Keratinocyte (primary cell): Measurements from ENCODE around the gene DLGAP1. TPM values are rescaled to one million over a fixed set of nuclear protein-coding genes. Genes with fewer than 3 reads are reported as not detected.

Experiments used
- DNase-seq: peaks from one replicate; pipeline ENCODE4 v3.0.0-alpha.2; 2011; ENCODE audit warnings: low read depth, missing footprints, low spot score
- FAIRE-seq: peaks from 2 replicates; lab custom pipeline; 2011; peaks lifted over from hg19 to GRCh38; lab: Jason Lieb, UNC
- H2AFZ ChIP-seq: 2 replicates; pipeline ENCODE4 v1.6.0; 2012; ENCODE audit warnings: low read length, control low read depth, inconsistent platforms; ENCODE audit not compliant: control insufficient read depth
- H3K27ac ChIP-seq: 2 replicates; pipeline ENCODE4 v1.5.1; 2011; ENCODE audit warnings: low read length; ENCODE audit not compliant: control insufficient read depth, insufficient read depth
- H3K27me3 ChIP-seq: 3 replicates; pipeline ENCODE4 v1.6.0; 2011; ENCODE audit warnings: low read length; ENCODE audit not compliant: control insufficient read depth, insufficient read depth; ENCODE audit errors: extremely low read depth
- H3K36me3 ChIP-seq, 2 experiments: 2 replicates in 1 of 2; 3 replicates in 1 of 2; pipeline ENCODE4 v1.5.1; 2011; ENCODE audit warnings: low read length in 2 of 2, mild to moderate bottlenecking in 1 of 2; ENCODE audit not compliant: control insufficient read depth in 2 of 2, insufficient read depth in 2 of 2; ENCODE audit errors: extremely low read depth in 1 of 2
- H3K4me1 ChIP-seq: 3 replicates; pipeline ENCODE4 v1.5.1; 2011; ENCODE audit warnings: low read length; ENCODE audit not compliant: control insufficient read depth, insufficient read depth; ENCODE audit errors: extremely low read depth
- H3K4me2 ChIP-seq: 3 replicates; pipeline ENCODE4 v1.6.0; 2011; ENCODE audit warnings: low read depth, low read length; ENCODE audit not compliant: control insufficient read depth, insufficient read depth; ENCODE audit errors: extremely low read depth
- H3K4me3 ChIP-seq, 3 experiments: fragments of 200-600 bp in 1 of 3; sonication (generic) in 1 of 3; 2 replicates in 2 of 3; 3 replicates in 1 of 3; pipeline ENCODE4 v1.5.1; 2011 to 2016; ENCODE audit warnings: low read length in 3 of 3, mild to moderate bottlenecking in 3 of 3, control low read depth in 2 of 3, inconsistent platforms in 1 of 3, low read depth in 1 of 3, mixed read lengths in 1 of 3, mixed run types in 1 of 3, moderate library complexity in 1 of 3; ENCODE audit not compliant: control insufficient read depth in 2 of 3, insufficient read depth in 2 of 3; ENCODE audit errors: extremely low read depth in 1 of 3
- H3K79me2 ChIP-seq: 2 replicates; pipeline ENCODE4 v1.6.0; 2012; ENCODE audit warnings: low read length; ENCODE audit not compliant: control insufficient read depth, insufficient read depth
- H3K9ac ChIP-seq: 3 replicates; pipeline ENCODE4 v1.6.0; 2011; ENCODE audit warnings: low read length; ENCODE audit not compliant: control insufficient read depth, insufficient read depth; ENCODE audit errors: extremely low read depth
- H3K9me1 ChIP-seq: 3 replicates; pipeline ENCODE4 v1.6.0; 2011; ENCODE audit warnings: low read length; ENCODE audit not compliant: control insufficient read depth, insufficient read depth; ENCODE audit errors: extremely low read depth
- H3K9me3 ChIP-seq: 2 replicates; pipeline ENCODE4 v1.5.1; 2012; ENCODE audit warnings: low read depth, low read length; ENCODE audit not compliant: control insufficient read depth
- H4K20me1 ChIP-seq: 3 replicates; pipeline ENCODE4 v1.6.0; 2011; ENCODE audit warnings: low read length; ENCODE audit not compliant: control insufficient read depth, insufficient read depth; ENCODE audit errors: extremely low read depth
- CTCF ChIP-seq, 3 experiments: IDR thresholded peaks in 1 of 3; conservative IDR thresholded peaks in 1 of 3; optimal IDR thresholded peaks in 1 of 3; 2 replicates in 2 of 3; 3 replicates in 1 of 3; pipeline versions ENCODE3 to v1.5.1; 2011; ENCODE audit warnings: low read length in 3 of 3, mild to moderate bottlenecking in 3 of 3, moderate library complexity in 2 of 3, control low read depth in 1 of 3, inconsistent platforms in 1 of 3; ENCODE audit not compliant: insufficient read depth in 2 of 3; ENCODE audit errors: extremely low read depth in 1 of 3
- EZH2 ChIP-seq: IDR thresholded peaks from one replicate; pipeline ENCODE4 v1.6.1; 2012; ENCODE audit warnings: inconsistent platforms, mild to moderate bottlenecking, low read length, moderate library complexity
- dilution Hi-C: fragments of 300-500 bp; cut with MboI; formaldehyde crosslinking; loops from one replicate; pipeline ENCODE4 v1.7.0; 2020; ENCODE audit warnings: low sequenced_read_pairs; ENCODE audit not compliant: extremely low pct_ligation_motif_present
- polyA plus RNA-seq, 5 experiments: library from polyadenylated mRNA; depleted of rRNA in 3 of 5; stranded (reverse) in 3 of 5; stranded (forward) in 1 of 5; unstranded in 1 of 5; fragments of >200 nt; gene quantifications; 1 replicate in 1 of 5; 2 replicates in 3 of 5; 3 replicates in 1 of 5; pipeline versions ENCODE4 v1.2.1 to v1.2.3, GENCODE V29; 2011 to 2012; ENCODE audit warnings: missing spikeins in 2 of 5, low read depth in 1 of 5, low replicate concordance in 1 of 5

The DLGAP1 gene
- polyA plus RNA-seq, 1 donor (not counting 4 experiments of a cell fraction or from before 2014, with no cell fraction given), result not detected

DNA sequence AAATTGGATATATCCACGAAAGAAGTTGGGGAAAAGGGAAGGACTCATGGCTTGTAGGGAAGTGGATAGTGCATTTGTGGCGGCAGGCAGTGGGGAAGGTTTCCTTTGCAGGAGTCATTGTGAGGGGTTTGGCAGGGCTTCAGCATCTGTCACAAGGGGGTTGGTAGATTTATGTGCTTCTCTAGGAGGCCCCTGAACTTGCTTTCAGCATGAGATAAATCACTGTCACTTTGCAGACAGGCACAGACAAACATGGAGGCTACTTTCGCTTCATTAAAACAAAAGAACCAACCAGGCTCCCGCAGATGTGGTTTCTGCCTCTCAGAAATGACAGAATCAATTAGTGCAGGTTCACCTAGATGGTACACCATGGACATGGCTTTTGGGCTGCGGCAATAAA lies 664.4 kb downstream of the DLGAP1 start:
- Histone ChIP-seq H2AFZ (no peak overlapping the region), H3K9me3 (no peaks in the 10 kb centered on the region), H3K9ac (no peak overlapping the region), H3K27ac (no peak overlapping the region), H3K4me3 (no peak overlapping the region), H3K27me3 (no peaks in the 10 kb centered on the region), H3K4me2 (peak overlapping the region; percentile 12), H3K4me1 (peaks cover 25% of the 10 kb centered on the region), H3K79me2 (no peaks in the 10 kb centered on the region), H3K9me1 (peaks cover 7% of the 10 kb centered on the region), H3K36me3 (no peaks in the 10 kb centered on the region), H4K20me1 (no peaks in the 10 kb centered on the region)
- dilution Hi-C loops, result no loop called here
- DNase-seq (no peak), FAIRE-seq (no peak)
- no peak for TF ChIP-seq CTCF (optimal IDR thresholded peaks at IDR 0.05 in 1 of 3, IDR thresholded peaks at IDR 0.05 in 1 of 3, conservative IDR thresholded peaks at IDR 0.05 in 1 of 3; ENCODE audit: extremely low read depth in 1 of 3, insufficient read depth in 2 of 3, low read length in 3 of 3)
- no peak for TF ChIP-seq EZH2

DNA sequence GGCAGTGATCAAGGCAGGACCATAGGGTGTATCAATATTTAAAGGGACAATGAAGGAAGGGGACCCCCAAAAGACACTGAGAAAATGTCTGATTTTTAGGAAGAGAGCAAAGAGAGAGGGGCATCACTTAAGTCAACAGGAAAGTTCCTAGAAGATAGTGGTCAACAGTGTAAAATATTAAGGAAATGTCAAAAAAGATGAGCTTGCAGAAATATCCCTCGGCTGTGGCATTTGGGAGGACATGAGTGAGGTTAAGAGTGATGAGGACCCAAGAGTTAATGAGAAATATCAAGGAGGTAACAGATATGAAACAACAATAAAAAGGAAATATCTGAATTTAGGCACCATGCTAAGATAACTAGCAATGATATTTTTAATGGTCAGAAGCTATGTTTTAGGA lies 665.6 kb downstream of the DLGAP1 start:
- Histone ChIP-seq H3K27me3 (no peaks in the 10 kb centered on the region), H2AFZ (no peak overlapping the region), H3K4me1 (peaks cover 19% of the 10 kb centered on the region), H3K4me3 (no peak overlapping the region), H3K79me2 (no peaks in the 10 kb centered on the region), H3K9me1 (peaks cover 7% of the 10 kb centered on the region), H4K20me1 (no peaks in the 10 kb centered on the region), H3K36me3 (no peaks in the 10 kb centered on the region), H3K4me2 (no peak overlapping the region), H3K9me3 (no peaks in the 10 kb centered on the region), H3K9ac (no peak overlapping the region), H3K27ac (no peak overlapping the region)
- dilution Hi-C loops, result no loop called here
- TF ChIP-seq EZH2, result no peak
- no peak for TF ChIP-seq CTCF (optimal IDR thresholded peaks at IDR 0.05 in 1 of 3, IDR thresholded peaks at IDR 0.05 in 1 of 3, conservative IDR thresholded peaks at IDR 0.05 in 1 of 3; ENCODE audit: extremely low read depth in 1 of 3, insufficient read depth in 2 of 3, low read length in 3 of 3)
- FAIRE-seq (no peak), DNase-seq (no peak)
